ENCODE results near the gene ARL5C.

ARL5C gene

DNA sequence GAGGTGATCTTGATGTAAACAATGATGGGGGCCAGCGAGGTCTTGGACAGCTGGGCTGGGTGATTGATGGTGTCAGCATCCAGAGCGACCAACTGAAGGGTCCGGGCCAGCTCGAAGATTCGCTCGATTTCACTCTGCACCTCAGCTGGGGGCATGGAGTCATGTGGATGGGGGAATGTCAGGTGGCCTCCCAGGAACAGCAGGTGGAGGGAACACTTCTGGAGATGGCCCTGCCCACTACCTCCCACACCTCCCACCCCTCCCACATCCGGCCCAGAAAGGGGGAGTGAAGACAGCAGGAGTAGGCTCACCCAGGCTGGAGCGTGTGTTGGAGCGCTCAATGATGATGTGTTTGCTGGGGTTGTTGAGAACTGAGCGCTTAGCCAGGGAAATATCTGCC lies 17.8 kb upstream of the ARL5C start:
- no peak overlapping the region for H3K4me3 ChIP-seq (ENCODE audit: low read depth, low read length)
- TF ChIP-seq, protein P1, sequence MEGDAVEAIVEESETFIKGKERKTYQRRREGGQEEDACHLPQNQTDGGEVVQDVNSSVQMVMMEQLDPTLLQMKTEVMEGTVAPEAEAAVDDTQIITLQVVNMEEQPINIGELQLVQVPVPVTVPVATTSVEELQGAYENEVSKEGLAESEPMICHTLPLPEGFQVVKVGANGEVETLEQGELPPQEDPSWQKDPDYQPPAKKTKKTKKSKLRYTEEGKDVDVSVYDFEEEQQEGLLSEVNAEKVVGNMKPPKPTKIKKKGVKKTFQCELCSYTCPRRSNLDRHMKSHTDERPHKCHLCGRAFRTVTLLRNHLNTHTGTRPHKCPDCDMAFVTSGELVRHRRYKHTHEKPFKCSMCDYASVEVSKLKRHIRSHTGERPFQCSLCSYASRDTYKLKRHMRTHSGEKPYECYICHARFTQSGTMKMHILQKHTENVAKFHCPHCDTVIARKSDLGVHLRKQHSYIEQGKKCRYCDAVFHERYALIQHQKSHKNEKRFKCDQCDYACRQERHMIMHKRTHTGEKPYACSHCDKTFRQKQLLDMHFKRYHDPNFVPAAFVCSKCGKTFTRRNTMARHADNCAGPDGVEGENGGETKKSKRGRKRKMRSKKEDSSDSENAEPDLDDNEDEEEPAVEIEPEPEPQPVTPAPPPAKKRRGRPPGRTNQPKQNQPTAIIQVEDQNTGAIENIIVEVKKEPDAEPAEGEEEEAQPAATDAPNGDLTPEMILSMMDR (IDR thresholded peaks at IDR 0.05; ENCODE audit: borderline replicate concordance, insufficient read depth, low read depth, low read length), result no peak

DNA sequence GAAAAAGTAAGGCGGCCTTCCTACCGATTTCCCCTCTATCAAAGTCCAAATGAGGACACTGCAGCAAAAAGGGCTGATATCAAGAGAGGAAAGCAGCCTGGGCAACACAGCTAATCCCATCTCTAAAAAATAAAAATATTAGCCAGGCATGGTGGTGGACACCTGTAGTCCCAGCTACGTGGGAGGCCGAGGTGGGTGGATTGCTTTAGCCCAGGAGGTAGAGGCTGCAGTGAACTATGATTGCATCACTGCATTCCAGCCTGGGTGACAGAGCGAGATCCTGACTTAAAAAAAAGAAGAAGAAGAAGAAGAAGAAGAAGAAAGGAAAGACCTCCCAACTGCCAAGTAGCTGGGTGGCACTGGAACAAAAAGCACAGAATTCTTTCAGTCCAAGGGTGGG lies 17.1 kb upstream of the ARL5C start:
- H3K4me3 ChIP-seq (ENCODE audit: low read depth, low read length), result no peak overlapping the region

DNA sequence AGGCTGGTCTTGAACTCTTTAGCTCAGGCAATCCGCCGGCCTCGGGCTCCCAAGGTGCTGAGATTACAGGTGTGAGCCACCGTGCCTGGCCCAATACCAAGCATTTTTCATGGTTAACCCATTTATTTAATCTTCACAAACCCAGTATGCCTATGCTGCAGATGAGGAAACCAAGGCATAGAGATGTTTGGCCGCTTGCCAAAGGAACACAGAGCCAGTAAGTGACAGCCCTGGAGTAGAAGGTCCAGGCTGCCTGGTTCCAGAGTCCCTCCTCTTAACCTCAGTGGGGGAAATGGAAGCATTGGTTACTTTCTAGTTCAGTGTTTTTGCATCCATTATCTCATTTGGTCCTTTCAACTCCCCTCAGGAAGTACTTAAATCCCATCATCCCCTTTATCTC lies 15.3 kb upstream of the ARL5C start:
- H3K4me3 ChIP-seq (ENCODE audit: low read depth, low read length), result no peak overlapping the region
- TF ChIP-seq, protein P1 (IDR thresholded peaks at IDR 0.05; ENCODE audit: borderline replicate concordance, insufficient read depth, low read depth, low read length), result no peak

More for the DNA sequence above, 17.1 kb upstream of the ARL5C start:
- TF ChIP-seq, protein P1 (IDR thresholded peaks at IDR 0.05; ENCODE audit: borderline replicate concordance, insufficient read depth, low read depth, low read length), result no peak

DNA sequence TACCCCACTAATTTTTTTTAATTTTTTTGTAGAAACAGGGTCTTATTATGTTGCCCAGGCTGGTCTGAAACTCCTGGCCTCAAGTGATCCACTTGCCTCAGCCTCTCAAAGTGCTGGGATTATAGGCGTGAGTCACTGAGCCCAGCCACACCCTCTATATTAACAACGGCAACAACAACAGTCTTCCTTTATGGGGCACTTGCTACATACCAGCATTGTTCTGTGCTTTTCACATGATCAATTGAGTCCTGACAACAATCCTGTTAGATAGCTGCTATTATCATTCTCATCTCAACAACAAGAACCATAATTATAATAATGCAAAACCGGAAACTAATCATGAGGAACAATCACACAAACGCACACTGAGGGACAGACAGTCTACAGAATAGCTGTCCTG lies 12.6 kb upstream of the ARL5C start:
- H3K4me3 ChIP-seq (ENCODE audit: low read depth, low read length), result no peak overlapping the region
- TF ChIP-seq, protein P1 (IDR thresholded peaks at IDR 0.05; ENCODE audit: borderline replicate concordance, insufficient read depth, low read depth, low read length), result no peak

DNA sequence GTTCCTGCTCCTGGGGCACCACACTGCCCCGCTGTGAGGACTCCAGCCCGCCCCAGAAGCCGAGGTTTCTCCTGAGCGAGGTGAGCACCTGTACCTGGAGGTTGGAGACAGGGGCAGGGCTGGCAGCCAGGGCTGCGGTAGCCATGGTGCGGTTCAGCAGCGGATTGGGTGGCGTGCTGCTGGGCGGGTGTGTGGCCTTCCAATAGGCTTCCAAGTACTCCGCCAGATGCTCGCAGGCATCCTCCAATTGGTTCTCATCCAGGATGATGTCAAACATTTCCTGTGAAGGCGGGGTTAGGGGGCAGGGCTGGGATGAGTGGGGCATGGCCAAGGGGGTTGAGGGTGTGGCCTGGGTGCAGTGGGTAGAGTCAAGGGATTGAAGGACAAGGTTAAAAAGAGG lies 11.3 kb upstream of the ARL5C start:
- no peak overlapping the region for H3K4me3 ChIP-seq (ENCODE audit: low read depth, low read length)
- TF ChIP-seq, protein P1 (IDR thresholded peaks at IDR 0.05; ENCODE audit: borderline replicate concordance, insufficient read depth, low read depth, low read length), result no peak

DNA sequence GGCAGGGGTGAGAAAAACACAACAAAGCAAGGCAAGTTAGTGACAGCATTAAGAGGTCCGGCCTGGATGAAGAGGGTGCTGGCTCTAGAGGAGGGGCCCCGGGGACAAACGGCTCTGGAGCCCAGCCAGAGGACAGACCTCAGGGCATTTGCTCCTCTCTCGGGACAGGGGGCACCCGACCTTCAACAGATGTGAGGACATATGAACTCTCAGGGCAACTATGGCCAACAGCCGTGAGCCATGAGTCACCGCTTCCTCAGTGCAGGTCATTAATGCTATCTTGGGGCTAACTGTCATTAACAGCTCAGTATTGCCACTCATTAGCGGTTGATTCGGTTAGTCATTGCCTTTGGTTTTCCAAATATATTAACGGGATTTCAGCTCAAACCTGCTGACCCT lies 9.7 kb upstream of the ARL5C start:
- TF ChIP-seq, protein P1 (IDR thresholded peaks at IDR 0.05; ENCODE audit: borderline replicate concordance, insufficient read depth, low read depth, low read length), result no peak
- no peak overlapping the region for H3K4me3 ChIP-seq (ENCODE audit: low read depth, low read length)

DNA sequence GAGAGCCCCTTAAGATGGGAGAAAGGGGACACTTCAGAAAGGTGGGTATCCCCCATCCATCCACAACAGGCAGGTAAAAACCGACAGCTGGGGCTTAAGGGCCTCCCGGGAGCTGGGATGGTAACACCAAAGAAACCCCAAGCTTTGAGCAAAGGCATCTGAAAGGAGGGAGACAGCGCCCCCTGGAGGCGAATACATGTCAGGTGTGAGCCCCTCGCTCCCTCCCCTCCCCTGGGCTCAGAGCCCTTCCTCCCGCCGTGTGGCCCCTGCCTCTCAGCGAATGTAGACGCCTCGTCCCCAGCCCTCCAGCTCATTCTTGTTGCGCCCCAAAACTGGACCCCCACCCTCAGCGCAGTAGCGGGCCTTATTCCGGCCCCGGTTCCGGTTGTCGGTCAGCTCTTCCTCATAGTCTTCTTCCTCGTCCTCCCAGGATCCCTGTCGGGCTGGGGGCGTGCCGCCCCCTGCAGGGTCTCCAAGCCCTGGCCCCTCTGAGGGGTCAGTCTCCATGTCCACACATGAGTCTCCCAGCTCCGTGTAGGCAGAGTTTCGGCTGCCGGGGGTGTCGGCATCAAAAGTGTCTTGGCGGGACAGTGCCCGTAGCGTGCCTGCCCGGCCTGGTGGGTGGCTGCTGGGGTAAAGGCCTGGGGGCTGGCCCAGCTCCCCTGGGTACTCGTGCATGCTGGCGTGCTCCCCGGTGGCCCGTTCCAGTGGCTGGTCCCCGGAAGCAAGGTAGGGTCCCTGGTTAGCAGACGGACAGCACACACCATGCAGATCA lies 9.1 kb upstream of the ARL5C start:
- peak overlapping the region; percentile 28 for H3K4me3 ChIP-seq (ENCODE audit: low read depth, low read length)
- TF ChIP-seq, protein P1 (IDR thresholded peaks at IDR 0.05; ENCODE audit: borderline replicate concordance, insufficient read depth, low read depth, low read length), result peak; percentile 88

All from GM12875 (cell line).